Raji (cell line): ENCODE data around the gene COQ4.

Experiments used
- POLR2A ChIP-seq: IDR thresholded peaks from 2 replicates; pipeline ENCODE4 v1.6.1; 2011; ENCODE audit warnings: low read depth, low read length, control low read depth; ENCODE audit not compliant: insufficient read depth

Gene COQ4

DNA sequence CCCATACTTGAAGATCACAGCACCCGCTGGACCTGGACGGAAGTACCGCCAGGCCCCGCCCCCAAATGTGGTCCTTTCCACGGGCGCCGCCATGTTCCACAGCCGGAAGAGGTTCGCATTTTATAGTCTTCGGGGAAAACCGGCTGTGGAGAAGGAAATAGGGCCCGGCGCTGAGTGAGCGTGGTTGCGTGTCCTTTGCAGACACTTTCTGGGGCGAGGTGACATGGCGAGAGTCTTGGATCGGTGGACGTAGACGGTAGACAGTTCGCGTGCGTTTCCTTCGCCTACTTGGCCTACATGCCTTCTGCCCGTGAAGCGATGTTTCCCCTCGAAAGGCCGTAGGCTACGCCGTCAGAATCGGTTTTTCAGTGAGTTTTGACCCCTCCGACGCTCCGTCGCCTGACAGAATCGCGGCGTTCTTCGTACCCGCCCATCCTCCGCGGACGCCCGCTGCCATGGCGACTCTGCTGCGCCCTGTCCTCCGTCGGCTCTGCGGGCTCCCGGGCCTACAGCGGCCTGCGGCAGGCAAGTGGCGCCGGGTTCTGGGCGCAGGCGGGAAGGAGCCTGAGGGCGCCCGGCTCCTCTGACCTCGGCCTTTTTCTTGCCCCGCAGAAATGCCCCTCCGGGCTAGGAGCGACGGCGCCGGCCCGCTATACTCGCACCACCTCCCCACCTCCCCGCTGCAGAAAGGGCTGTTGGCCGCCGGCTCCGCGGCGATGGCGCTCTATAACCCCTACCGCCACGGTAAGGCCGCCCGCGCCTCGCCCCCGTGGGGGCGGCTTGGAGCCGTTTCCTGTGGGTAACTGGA is at the start of gene COQ4, which contains the start of gene TRUB2:
Gene COQ4 (plus strand): TSS at position 436 of the 808 bp plus-strand sequence. CDS start 20 bp downstream, at position 456.
Gene TRUB2 (minus strand): TSS at position 44 of the 808 bp plus-strand sequence. CDS start 39 bp downstream, at position 5.
- peak; percentile 85 for TF ChIP-seq POLR2A

DNA sequence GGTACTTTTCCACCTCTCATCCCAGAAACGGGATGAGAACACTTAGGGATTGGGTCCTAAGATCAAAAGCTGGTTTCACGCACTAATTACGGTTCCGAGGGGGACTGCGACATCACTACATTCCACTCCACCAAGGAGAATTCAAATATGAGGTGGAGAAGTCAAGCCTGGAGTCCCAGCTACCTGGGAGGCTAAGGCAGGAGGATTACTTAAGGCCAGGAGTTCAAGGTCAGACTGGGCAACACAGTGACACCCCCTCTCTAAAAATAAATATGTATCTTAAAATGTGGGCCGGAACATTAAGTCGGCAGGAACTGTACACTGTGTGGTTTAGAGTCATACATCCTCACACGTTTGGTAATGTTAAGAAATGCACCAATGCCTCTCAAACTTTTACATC is 48.4 kb upstream of the COQ4 start:
- no peak for TF ChIP-seq POLR2A

GRCh38 chr9:128275198-128276007 is 47.2 kb upstream of the COQ4 start, which contains the start of gene GOLGA2:
TSS of gene GOLGA2 (minus strand) at chr9:128276007. CDS start at chr9:128275976, 31 bp downstream.
- no peak for TF ChIP-seq POLR2A

GRCh38 chr9:128276008-128276573 is 46.5 kb upstream of the COQ4 start, which contains the start of gene SWI5:
TSS of gene SWI5 (plus strand) at chr9:128276276.
- peak; percentile 99 for TF ChIP-seq POLR2A

DNA sequence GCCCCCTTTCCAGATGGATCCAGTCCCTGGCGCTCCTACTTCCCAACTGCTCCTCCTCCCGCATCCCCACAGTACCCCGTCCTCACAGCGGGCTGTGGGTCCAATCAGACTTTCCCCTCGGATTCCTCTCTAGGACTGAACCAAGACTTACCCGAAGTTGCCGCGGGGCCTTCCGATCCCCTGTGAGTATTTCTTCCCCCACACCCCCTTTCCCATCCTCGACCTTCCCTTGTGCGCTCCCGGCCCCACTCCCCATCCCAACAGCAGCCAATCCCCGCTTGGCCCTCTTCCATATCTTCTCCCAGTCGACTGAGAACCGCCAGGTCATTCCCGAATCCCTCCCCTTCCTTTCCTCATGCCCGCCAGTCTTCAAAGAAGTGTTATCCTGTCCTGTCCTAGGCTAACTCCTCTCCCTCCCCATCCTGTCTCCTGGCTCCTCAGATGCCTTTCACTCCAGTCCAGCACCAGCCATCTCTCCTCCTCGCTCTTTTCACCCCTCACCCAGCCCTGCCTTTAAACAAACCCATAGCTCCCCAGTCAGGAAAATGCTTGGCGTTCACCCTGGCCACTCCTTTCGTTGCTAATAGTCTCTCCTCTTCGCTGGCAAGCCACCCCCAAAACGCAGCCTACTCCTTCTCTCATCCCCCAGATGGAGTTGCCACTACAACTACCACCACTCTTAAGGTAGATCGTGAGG is 45.9 kb upstream of the COQ4 start:
- TF ChIP-seq POLR2A, result no peak

GRCh38 chr9:128280084-128280622 is 42.5 kb upstream of the COQ4 start:
- no peak for TF ChIP-seq POLR2A

- TF ChIP-seq POLR2A, result no peak
Measured at GRCh38 chr9:128282500-128282899, 40.1 kb upstream of the COQ4 start.

- TF ChIP-seq POLR2A, result no peak
Measured at GRCh38 chr9:128285033-128285784, 37.4 kb upstream of the COQ4 start.

DNA sequence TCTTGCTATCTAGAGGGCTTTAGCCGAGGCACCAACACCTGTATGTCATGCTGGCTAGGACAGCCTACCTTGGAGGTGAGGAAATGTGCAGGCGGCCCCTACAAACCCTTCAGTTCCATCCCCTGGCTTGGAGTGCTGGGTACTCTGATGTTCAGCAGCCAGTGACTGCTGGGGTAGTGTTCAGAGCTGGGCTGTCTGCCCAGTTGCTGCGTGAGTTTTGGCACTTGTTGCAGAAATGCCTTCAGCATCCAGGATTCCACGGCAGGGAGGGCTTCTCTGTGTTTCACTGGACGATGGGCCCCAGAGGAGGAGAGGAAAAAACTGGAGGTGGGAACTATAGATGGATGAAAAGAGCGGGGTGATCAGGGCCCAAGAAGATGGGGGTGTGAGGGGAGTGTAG is 36.2 kb upstream of the COQ4 start:
- no peak for TF ChIP-seq POLR2A

- TF ChIP-seq POLR2A, result no peak
Measured at GRCh38 chr9:128288273-128289004, 34.2 kb upstream of the COQ4 start.

DNA sequence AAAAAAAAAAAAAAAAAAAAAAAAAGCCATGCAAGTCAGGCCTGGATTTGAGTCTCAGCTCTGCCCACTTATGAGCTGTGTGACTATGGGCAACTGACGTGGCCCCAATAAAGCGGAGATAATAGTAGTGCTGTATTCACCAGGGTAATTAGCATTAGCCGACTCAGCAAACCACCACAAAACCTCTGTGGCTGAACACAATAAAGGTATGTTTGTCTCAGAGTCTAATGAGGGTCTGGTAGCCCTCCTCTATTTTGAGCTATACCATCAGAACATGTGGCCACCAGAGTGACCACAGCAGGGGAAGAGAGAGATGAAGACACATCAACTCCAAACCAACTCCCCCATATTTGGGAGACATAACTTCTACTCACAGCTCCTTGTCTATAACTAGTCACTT is 30.6 kb upstream of the COQ4 start:
- TF ChIP-seq POLR2A, result no peak

- no peak for TF ChIP-seq POLR2A
Measured at GRCh38 chr9:128293091-128293490, 29.5 kb upstream of the COQ4 start.

- TF ChIP-seq POLR2A, result no peak
Measured at GRCh38 chr9:128294142-128294541, 28.5 kb upstream of the COQ4 start.

DNA sequence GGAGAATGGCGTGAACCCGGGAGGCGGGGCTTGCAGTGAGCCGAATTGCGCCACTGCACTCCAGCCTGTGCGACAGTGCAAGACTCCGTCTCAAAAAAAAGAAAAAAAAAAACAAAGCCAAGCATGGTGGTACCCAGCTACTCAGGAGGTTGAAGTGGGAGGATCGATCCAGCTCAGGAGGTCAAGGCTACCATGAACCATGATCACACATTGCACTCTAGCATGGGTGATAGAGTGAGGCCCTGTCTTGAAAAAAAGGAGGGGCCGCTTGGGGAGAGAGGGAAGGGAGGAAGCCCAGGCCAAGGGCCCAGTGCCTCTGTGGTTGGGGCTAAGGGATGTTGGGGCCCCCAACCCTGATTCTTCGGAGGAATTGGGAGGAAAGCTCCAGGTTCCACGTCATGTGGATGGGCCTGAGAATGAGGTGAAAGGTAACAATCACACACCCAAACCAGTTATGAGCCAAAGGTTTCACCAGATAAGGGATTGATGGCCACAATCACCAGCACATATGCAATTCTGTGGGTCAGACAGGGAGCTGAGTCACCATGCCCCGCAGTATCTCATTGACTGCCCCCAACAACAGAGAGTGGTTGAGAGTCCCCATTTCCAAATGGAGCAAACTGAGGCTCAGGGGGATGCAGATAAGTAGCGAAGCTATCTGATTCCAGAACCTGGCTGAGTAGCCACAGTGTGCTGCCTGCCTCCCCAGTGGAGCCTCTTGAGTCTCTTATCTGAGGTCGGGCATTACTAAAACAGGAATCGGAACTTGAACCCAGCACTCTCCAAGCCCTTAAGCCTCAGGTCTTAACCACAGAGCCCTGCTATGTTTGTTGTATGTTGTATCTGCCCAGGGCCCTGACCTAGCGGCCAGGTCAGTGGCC is 26.1 kb upstream of the COQ4 start:
- no peak for TF ChIP-seq POLR2A
